Type B pancreatic cell (in vitro differentiated cells): ENCODE measurements around the gene TMED3. TPM values are rescaled to one million over a fixed set of nuclear protein-coding genes. Genes with fewer than 3 reads are reported as not detected.

Source experiments
- DNase-seq: peaks from one replicate; pipeline ENCODE4 v3.0.0; 2021; ENCODE audit warnings: mixed read lengths; ENCODE audit not compliant: unreplicated experiment; ENCODE audit errors: extremely low spot score
- H3K27ac Mint-ChIP-seq: 2 replicates; pipeline ENCODE4 v1.8.0; 2021; ENCODE audit warnings: mild to moderate bottlenecking, mixed read lengths
- H3K27me3 Mint-ChIP-seq: 2 replicates; pipeline ENCODE4 v1.8.0; 2021; ENCODE audit warnings: mixed read lengths
- H3K36me3 Mint-ChIP-seq: 2 replicates; pipeline ENCODE4 v1.8.0; 2021; ENCODE audit warnings: mixed read lengths
- H3K4me1 Mint-ChIP-seq: one replicate; pipeline ENCODE4 v1.8.0; 2021; ENCODE audit warnings: mixed read lengths; ENCODE audit not compliant: unreplicated experiment
- H3K4me3 Mint-ChIP-seq: 2 replicates; pipeline ENCODE4 v1.8.0; 2021; ENCODE audit warnings: mild to moderate bottlenecking, mixed read lengths
- H3K9me3 Mint-ChIP-seq: 2 replicates; pipeline ENCODE4 v1.8.0; 2021; ENCODE audit warnings: mixed read lengths
- CTCF ChIP-seq: fragments of 200-600 bp; sonication (generic); conservative IDR thresholded peaks from 2 replicates; pipeline ENCODE4 v1.5.0; 2021; ENCODE audit warnings: antibody characterized with exemption, mild to moderate bottlenecking
- total RNA-seq: library from RNA; stranded (reverse); gene quantifications from 2 replicates; pipeline ENCODE4 v1.2.1, GENCODE V29; 2021; ENCODE audit warnings: low replicate concordance

The TMED3 gene
- total RNA-seq, 1 donor from 2014 or later = 87.6 TPM

GRCh38 chr15:79357566-79357965 is 46.7 kb downstream of the TMED3 start:
- no peak for DNase-seq
- H3K36me3 Mint-ChIP-seq = peaks cover under 1% of the 10 kb centered on the region
- H3K27ac Mint-ChIP-seq = no peak overlapping the region
- no peaks in the 10 kb centered on the region for H3K27me3 Mint-ChIP-seq
- no peaks in the 10 kb centered on the region for H3K4me1 Mint-ChIP-seq
- H3K9me3 Mint-ChIP-seq = peaks cover under 1% of the 10 kb centered on the region
- no peak overlapping the region for H3K4me3 Mint-ChIP-seq
- TF ChIP-seq CTCF = no peak

- Mint-ChIP-seq H3K36me3 (peaks cover 3% of the 10 kb centered on the region), H3K9me3 (peaks cover 4% of the 10 kb centered on the region), H3K4me1 (no peaks in the 10 kb centered on the region), H3K4me3 (no peak overlapping the region), H3K27me3 (no peaks in the 10 kb centered on the region), H3K27ac (no peak overlapping the region)
- TF ChIP-seq CTCF = no peak
- DNase-seq = no peak
Observed at GRCh38 chr15:79358069-79358468, 47.2 kb downstream of the TMED3 start.

- no peak for TF ChIP-seq CTCF
- Mint-ChIP-seq H3K4me1 (peaks cover 16% of the 10 kb centered on the region), H3K27ac (no peak overlapping the region), H3K36me3 (peaks cover 3% of the 10 kb centered on the region), H3K4me3 (no peak overlapping the region), H3K9me3 (peaks cover 4% of the 10 kb centered on the region), H3K27me3 (no peaks in the 10 kb centered on the region)
- DNase-seq = no peak
Observed at GRCh38 chr15:79364571-79365240, 53.8 kb downstream of the TMED3 start.

- peaks cover 4% of the 10 kb centered on the region for H3K9me3 Mint-ChIP-seq
- no peak for DNase-seq
- H3K4me3 Mint-ChIP-seq = no peak overlapping the region
- H3K36me3 Mint-ChIP-seq = peaks cover 3% of the 10 kb centered on the region
- no peak overlapping the region for H3K27ac Mint-ChIP-seq
- no peaks in the 10 kb centered on the region for H3K27me3 Mint-ChIP-seq
- no peak for TF ChIP-seq CTCF
- peaks cover 16% of the 10 kb centered on the region for H3K4me1 Mint-ChIP-seq
Observed at GRCh38 chr15:79365765-79366164, 54.9 kb downstream of the TMED3 start.

GRCh38 chr15:79366691-79367090 is 55.8 kb downstream of the TMED3 start:
- DNase-seq = no peak
- Mint-ChIP-seq H3K4me1 (peaks cover 16% of the 10 kb centered on the region), H3K4me3 (no peak overlapping the region), H3K36me3 (peaks cover 3% of the 10 kb centered on the region), H3K9me3 (peaks cover 4% of the 10 kb centered on the region), H3K27ac (no peak overlapping the region), H3K27me3 (no peaks in the 10 kb centered on the region)
- TF ChIP-seq CTCF = no peak

DNA sequence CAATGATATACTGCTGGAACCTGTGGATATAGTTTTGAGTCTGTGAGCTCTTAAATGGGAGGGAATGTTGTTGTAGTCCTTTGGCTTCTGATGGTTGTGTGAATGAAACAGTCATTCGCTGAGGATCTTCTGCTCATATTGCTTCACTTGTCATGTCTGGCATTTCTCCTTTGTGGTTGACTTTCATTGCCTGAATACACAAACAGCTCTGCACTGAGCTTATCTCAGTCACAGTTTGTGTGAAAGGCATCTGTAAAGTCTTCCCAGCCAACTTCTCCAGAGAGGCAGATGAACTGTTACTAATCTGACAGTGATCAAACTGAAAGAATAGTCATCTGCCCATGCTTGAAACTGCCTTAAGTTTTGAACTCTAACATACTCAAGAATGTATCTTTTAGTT is 59.8 kb downstream of the TMED3 start:
- Mint-ChIP-seq H3K9me3 (no peaks in the 10 kb centered on the region), H3K4me1 (peaks cover 9% of the 10 kb centered on the region), H3K4me3 (no peak overlapping the region), H3K27ac (no peak overlapping the region), H3K36me3 (peaks cover 8% of the 10 kb centered on the region), H3K27me3 (no peaks in the 10 kb centered on the region)
- no peak for TF ChIP-seq CTCF
- no peak for DNase-seq
